Breast epithelium (tissue), 3 donors: ENCODE data around the gene P3H1.
"Not testable (repeated sequence)": the region's sequence is repeated elsewhere in the genome, so short reads cannot be mapped to it uniquely, and the experiment has no call there.

Experiments
- POLR2AphosphoS5 ChIP-seq, 3 donors: sonication (generic); formaldehyde crosslinking; IDR thresholded peaks; one replicate each; pipeline ENCODE4 v1.6.1; 2017; ENCODE audit warnings: antibody characterized with exemption in 3 of 3
- TF ChIP-seq, protein P1 (sequence below), 3 donors: fragments of 450-650 bp; IDR thresholded peaks; one replicate each; pipeline ENCODE4 v1.5.1; 2016 to 2017; ENCODE audit warnings: antibody characterized with exemption in 3 of 3, mild to moderate bottlenecking in 3 of 3, moderate library complexity in 3 of 3

DNA sequence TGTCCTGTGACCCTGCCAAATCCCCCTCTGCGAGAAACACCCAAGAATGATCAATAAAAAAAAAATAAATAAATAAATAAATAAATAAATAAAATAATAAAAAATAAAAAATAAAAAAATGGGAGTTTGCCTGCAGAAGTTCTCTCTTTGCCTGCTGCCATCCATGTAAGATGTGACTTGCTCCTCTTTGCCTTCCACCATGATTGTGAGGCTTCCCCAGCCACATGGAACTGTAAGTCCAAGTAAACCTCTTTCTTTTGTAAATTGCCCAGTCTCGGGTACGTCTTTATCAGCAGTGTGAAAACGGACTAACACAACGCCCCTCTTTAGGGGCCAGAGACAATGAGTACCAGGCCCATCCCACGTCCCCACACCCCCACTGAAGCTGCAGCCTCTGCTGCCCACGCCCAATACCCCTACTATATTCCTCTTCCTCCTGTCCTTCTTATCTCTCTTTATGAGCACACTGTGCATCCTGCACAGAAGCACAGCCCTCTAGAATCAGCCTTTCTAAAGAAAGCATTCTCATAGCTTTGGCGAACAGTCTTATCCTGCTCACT, 15.2 kb downstream of the P3H1 start:
- TF ChIP-seq, protein P1, sequence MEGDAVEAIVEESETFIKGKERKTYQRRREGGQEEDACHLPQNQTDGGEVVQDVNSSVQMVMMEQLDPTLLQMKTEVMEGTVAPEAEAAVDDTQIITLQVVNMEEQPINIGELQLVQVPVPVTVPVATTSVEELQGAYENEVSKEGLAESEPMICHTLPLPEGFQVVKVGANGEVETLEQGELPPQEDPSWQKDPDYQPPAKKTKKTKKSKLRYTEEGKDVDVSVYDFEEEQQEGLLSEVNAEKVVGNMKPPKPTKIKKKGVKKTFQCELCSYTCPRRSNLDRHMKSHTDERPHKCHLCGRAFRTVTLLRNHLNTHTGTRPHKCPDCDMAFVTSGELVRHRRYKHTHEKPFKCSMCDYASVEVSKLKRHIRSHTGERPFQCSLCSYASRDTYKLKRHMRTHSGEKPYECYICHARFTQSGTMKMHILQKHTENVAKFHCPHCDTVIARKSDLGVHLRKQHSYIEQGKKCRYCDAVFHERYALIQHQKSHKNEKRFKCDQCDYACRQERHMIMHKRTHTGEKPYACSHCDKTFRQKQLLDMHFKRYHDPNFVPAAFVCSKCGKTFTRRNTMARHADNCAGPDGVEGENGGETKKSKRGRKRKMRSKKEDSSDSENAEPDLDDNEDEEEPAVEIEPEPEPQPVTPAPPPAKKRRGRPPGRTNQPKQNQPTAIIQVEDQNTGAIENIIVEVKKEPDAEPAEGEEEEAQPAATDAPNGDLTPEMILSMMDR (IDR thresholded peaks at IDR 0.05): not testable (repeated sequence)
- not testable (repeated sequence) for TF ChIP-seq POLR2AphosphoS5 (IDR thresholded peaks at IDR 0.05)
